Aorta (tissue), 5 donors: Measurements from ENCODE around the gene ATXN1. TPM values are rescaled to one million over a fixed set of nuclear protein-coding genes. Genes with fewer than 3 reads are reported as not detected.

Source experiments
- ATAC-seq: fragments of 200-7000 bp; cut with Tn5 transposase; one replicate; pipeline ENCODE4 v1.9.1; 2022; ENCODE audit warnings: moderate library complexity; ENCODE audit not compliant: low FRiP score
- DNase-seq, 2 donors: peaks; one replicate each; pipeline ENCODE4 v3.0.0-alpha.2; 2020
- H3K27ac ChIP-seq, 2 donors: one replicate each; pipeline ENCODE4 v1.5.1; 2013; ENCODE audit warnings: low read length in 2 of 2, mild to moderate bottlenecking in 2 of 2, moderate library complexity in 2 of 2, control low read depth in 1 of 2, inconsistent platforms in 1 of 2, low read depth in 1 of 2
- H3K27me3 ChIP-seq, 2 donors: one replicate each; pipeline ENCODE4 v1.6.1; 2013; ENCODE audit warnings: control low read depth in 1 of 2, low read length in 1 of 2, mild to moderate bottlenecking in 1 of 2, moderate library complexity in 1 of 2; ENCODE audit not compliant: insufficient read depth in 2 of 2, control insufficient read depth in 1 of 2
- H3K36me3 ChIP-seq, 2 donors: one replicate each; pipeline ENCODE4 v1.6.1; 2013; ENCODE audit warnings: control low read depth in 1 of 2, low read length in 1 of 2, mild to moderate bottlenecking in 1 of 2; ENCODE audit not compliant: insufficient read depth in 2 of 2, control insufficient read depth in 1 of 2
- H3K4me1 ChIP-seq, 2 donors: one replicate each; pipeline ENCODE4 v1.6.1; 2013; ENCODE audit warnings: low read length in 2 of 2, control low read depth in 1 of 2, mild to moderate bottlenecking in 1 of 2, moderate library complexity in 1 of 2; ENCODE audit not compliant: insufficient read depth in 2 of 2, control insufficient read depth in 1 of 2
- H3K4me3 ChIP-seq, 2 donors: one replicate each; pipeline ENCODE4 v1.5.1; 2013; ENCODE audit warnings: low read length in 2 of 2, control low read depth in 1 of 2, mild to moderate bottlenecking in 1 of 2
- H3K9me3 ChIP-seq: one replicate; pipeline ENCODE4 v1.6.1; 2013; ENCODE audit warnings: mild to moderate bottlenecking, low read length; ENCODE audit not compliant: control insufficient read depth
- WGBS, 2 donors: extraction: QIAGEN DNeasy Blood & Tissue Kit; methylation state at CpG; one replicate each; pipeline ENCODE4 v1.1.7; 2013; 5-methylcytosine and 5-hydroxymethylcytosine counted together
- intact Hi-C, 2 donors: fragments of 100-400 bp; cut with DNase I; formaldehyde crosslinking; loops; one replicate each; pipeline versions ENCODE4 v1.14.2 to v1.15.0; 2022
- polyA plus RNA-seq, 2 donors: library from polyadenylated mRNA; stranded (reverse); fragments of 200-250 nt; gene quantifications; one replicate each; pipeline ENCODE4 v1.2.3, GENCODE V29; 2013
- total RNA-seq, 2 donors: library from RNA; stranded (reverse); fragmentation: NEBNext Ultra II Directional; extraction: Animal tissue kit (Norgen Biotek cat#: 25700); gene quantifications; one replicate each; pipeline ENCODE4 v1.2.1, GENCODE V29; 2021
- donor health status: healthy with polysubstance abuse.
- donor health status: Bipolar disorder and iron deficiency.
- donor health status: DM: no; HTN: no; CAD: no.
- donor health status: DM: no; HTN: no; CAD: no.
- donor health status: DM: yes; HTN: yes; CAD: no.

Gene ATXN1
- total and polyA plus RNA-seq, 4 donors, result 11.5 to 85.5 (median 45.8) TPM

DNA sequence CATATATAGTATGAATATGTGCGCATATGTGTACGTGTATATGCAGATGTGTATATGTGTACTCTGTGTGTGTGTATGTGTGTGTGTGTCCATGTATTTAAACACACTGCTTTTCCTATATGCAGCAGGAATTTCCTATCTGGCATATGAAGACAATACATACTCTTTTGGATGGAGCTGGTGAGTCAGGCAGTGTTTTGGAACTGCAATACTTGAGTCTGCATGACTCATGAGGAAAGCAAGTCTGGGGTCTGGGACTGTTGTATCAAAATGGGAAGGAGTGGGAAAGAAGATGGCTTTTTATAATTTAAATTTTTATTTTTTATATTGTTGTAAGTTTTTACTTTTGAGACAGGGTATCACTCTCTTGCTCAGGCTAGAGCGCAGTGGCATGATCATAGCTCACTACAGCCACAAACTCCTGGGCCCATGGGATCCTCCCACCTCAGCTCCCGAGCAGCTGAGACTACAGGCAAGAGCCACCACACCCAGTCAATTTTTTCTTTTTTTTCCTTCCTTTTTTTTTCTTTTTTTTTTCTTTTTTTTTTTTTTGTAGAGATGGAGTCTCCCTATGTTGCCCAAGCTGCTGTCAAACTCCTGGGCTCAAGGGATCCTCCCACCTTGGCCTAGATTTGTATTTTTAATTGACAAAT is 72.2 kb downstream of the ATXN1 start:
- WGBS, 2 donors, result 84 to 86% methylated on average over 4 of the region's 4 CpGs
- Histone ChIP-seq H3K9me3 (no peaks in the 10 kb centered on the region), H3K27ac (no peak overlapping the region), H3K36me3 (no peaks in the 10 kb centered on the region), H3K27me3 (no peaks in the 10 kb centered on the region), H3K4me3 (no peak overlapping the region), H3K4me1 (peaks cover 2 to 4% of the 10 kb centered on the region in 2 donors)
- DNase-seq (no peak), ATAC-seq (no peak)
- intact Hi-C loops, result no loop called here

DNA sequence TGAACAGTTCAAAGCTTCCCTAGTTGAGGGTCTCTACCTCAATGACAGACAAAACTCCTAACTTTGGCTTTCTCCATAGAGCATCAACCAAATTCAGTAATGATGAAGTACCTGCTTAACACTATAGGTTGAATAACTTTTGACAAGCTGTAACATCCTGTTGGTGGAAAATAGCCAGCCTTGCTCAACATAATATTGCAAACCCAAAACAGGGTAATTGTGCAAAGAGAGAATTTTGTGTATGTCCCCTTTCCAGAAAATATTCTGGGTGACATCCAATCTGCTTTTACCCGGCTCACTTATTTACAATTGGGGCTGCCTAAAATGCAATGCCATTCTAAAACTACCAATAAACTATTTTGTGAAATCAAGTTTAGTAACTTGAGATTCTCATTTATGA is 72.8 kb downstream of the ATXN1 start:
- no peaks in the 10 kb centered on the region for H3K27me3 ChIP-seq
- H3K9me3 ChIP-seq, result no peaks in the 10 kb centered on the region
- H3K27ac ChIP-seq, result no peak overlapping the region
- DNase-seq (no peak), ATAC-seq (no peak)
- WGBS, 2 donors, result 31 to 69% methylated on average over 1 of the region's 1 CpG
- H3K4me1 ChIP-seq, result peaks cover 2 to 11% of the 10 kb centered on the region in 2 donors
- no peak overlapping the region for H3K4me3 ChIP-seq
- intact Hi-C loops, result no loop called here
- no peaks in the 10 kb centered on the region for H3K36me3 ChIP-seq

DNA sequence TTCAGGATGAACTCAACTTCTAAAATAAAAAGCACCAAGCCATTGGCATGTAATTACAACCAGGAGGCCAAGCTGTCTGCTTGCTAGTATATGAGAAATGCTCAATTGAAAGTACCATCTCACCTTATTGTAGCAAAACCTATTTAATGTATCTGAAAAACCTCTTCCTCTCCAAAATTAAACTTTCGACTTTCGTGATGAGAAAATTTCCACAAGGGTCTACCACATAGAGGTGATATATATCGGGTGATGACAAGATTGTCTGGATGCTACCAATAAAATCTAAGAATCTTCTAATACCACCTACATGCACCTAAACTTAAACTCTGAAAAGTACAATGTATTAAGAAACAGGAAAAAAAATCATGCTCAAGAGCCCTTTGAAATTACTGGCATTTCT is 74.2 kb downstream of the ATXN1 start:
- intact Hi-C loops, result no loop called here
- WGBS, 2 donors, result 90 to 96% methylated on average over 3 of the region's 3 CpGs
- ATAC-seq, result no peak

GRCh38 chr6:16684896-16685554 is 76.2 kb downstream of the ATXN1 start:
- Histone ChIP-seq H3K4me1 (peaks cover 2 to 11% of the 10 kb centered on the region in 2 donors), H3K36me3 (no peaks in the 10 kb centered on the region), H3K27ac (no peak overlapping the region), H3K27me3 (no peaks in the 10 kb centered on the region), H3K9me3 (no peaks in the 10 kb centered on the region), H3K4me3 (no peak overlapping the region)
- DNase-seq, result no peak
- WGBS, 2 donors, result 87 to 90% methylated on average over 7 of the region's 7 CpGs
- no peak for ATAC-seq
- intact Hi-C loops, result no loop called here

More for the DNA sequence above, 74.2 kb downstream of the ATXN1 start:
- no peak overlapping the region for H3K4me3 ChIP-seq
- no peaks in the 10 kb centered on the region for H3K36me3 ChIP-seq
- no peaks in the 10 kb centered on the region for H3K9me3 ChIP-seq
- H3K27me3 ChIP-seq, result no peaks in the 10 kb centered on the region
- peaks cover 2 to 11% of the 10 kb centered on the region in 2 donors for H3K4me1 ChIP-seq
- no peak for DNase-seq
- no peak overlapping the region for H3K27ac ChIP-seq

DNA sequence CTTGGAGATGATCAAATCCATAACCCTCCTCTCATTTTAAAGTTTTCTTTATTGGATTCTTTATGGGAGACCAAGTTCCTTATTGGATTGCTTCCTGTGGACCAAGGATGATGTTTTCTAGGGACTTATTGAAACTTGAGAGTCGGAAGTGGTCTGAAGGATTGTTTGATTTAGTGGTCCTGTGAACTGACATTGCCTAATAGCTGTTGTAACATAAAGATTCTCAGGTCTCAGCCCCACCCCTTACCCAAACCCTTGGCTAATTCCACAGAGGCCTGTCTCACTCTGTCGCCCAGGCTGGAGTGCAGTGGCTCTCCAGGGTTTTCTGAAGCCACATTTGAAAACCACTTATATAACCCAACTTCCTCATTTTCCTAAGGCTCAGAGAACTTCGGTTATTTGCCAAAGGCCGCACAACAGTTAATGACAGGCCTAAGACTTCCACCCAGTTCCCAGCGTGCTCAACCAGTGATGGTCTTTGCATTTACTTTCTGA is 77.0 kb downstream of the ATXN1 start:
- no peak overlapping the region for H3K4me3 ChIP-seq
- intact Hi-C loops, result no loop called here
- H3K36me3 ChIP-seq, result no peaks in the 10 kb centered on the region
- H3K27me3 ChIP-seq, result no peaks in the 10 kb centered on the region
- DNase-seq, result no peak
- ATAC-seq, result peak; percentile 27
- H3K9me3 ChIP-seq, result no peaks in the 10 kb centered on the region
- H3K27ac ChIP-seq, result no peak overlapping the region
- WGBS, 2 donors, result 65 to 78% methylated on average over 5 of the region's 5 CpGs
- H3K4me1 ChIP-seq, result peaks cover 2 to 11% of the 10 kb centered on the region in 2 donors

GRCh38 chr6:16683641-16684194 is 77.5 kb downstream of the ATXN1 start:
- H3K27ac ChIP-seq, result no peak overlapping the region
- no peaks in the 10 kb centered on the region for H3K36me3 ChIP-seq
- peak; percentile 54 for ATAC-seq
- intact Hi-C loops, result no loop called here
- 12 to 14% methylated on average over 4 of the region's 4 CpGs for WGBS, 2 donors
- H3K27me3 ChIP-seq, result no peaks in the 10 kb centered on the region
- no peak overlapping the region for H3K4me3 ChIP-seq
- DNase-seq, result peak in 1 of 2 donors; percentile 63
- H3K4me1 ChIP-seq, result peaks cover 2 to 11% of the 10 kb centered on the region in 2 donors
- no peaks in the 10 kb centered on the region for H3K9me3 ChIP-seq

- H3K36me3 ChIP-seq, result no peaks in the 10 kb centered on the region
- no peak overlapping the region for H3K27ac ChIP-seq
- H3K9me3 ChIP-seq, result no peaks in the 10 kb centered on the region
- no peak for DNase-seq
- intact Hi-C loops, result no loop called here
- no peaks in the 10 kb centered on the region for H3K27me3 ChIP-seq
- H3K4me1 ChIP-seq, result peaks cover 2 to 11% of the 10 kb centered on the region in 2 donors
- 88 to 89% methylated on average over 8 of the region's 8 CpGs for WGBS, 2 donors
- ATAC-seq, result no peak
- no peak overlapping the region for H3K4me3 ChIP-seq
Observed at GRCh38 chr6:16681260-16681873, 79.9 kb downstream of the ATXN1 start.

- Histone ChIP-seq H3K27ac (no peak overlapping the region), H3K9me3 (no peaks in the 10 kb centered on the region), H3K4me1 (peaks cover 3 to 6% of the 10 kb centered on the region in 2 donors), H3K27me3 (no peaks in the 10 kb centered on the region), H3K36me3 (no peaks in the 10 kb centered on the region), H3K4me3 (no peak overlapping the region)
- intact Hi-C loops, result no loop called here
- DNase-seq (no peak), ATAC-seq (no peak)
- 95 to 100% methylated on average over 1 of the region's 1 CpG for WGBS, 2 donors
Observed at GRCh38 chr6:16679050-16679449, 82.2 kb downstream of the ATXN1 start.
